Measurements from ENCODE around the gene FABP3. TPM values are rescaled to one million over a fixed set of nuclear protein-coding genes. Genes with fewer than 3 reads are reported as not detected.
"Not testable (repeated sequence)": the region's sequence is repeated elsewhere in the genome, so short reads cannot be mapped to it uniquely, and the experiment has no call there.

The FABP3 gene
- total and polyA plus RNA-seq, 10 of the 15 experiments (the other 5 are each of a cell fraction or from before 2014, with no cell fraction given) = 0.36 to 1.2 (median 0.67) TPM; not detected in 2

GRCh38 chr1:31386576-31387243 lies 13.8 kb upstream of the FABP3 start:
- SMC1A ChIA-PET (ENCODE audit: uncharacterized antibody, unreplicated experiment); POLR2A ChIA-PET; CTCF ChIA-PET; RAD21 ChIA-PET (ENCODE audit: unreplicated experiment); H3K27ac ChIP-seq (ENCODE audit: control insufficient read depth, insufficient read depth); H3K27me3 ChIP-seq (replicated peaks in 1 of 2; ENCODE audit: control insufficient read depth in 2 of 2, insufficient read depth in 2 of 2, low read length in 1 of 2); H4K20me1 ChIP-seq (ENCODE audit: control insufficient read depth, insufficient read depth); H3K36me3 ChIP-seq (ENCODE audit: control insufficient read depth in 2 of 2, insufficient read depth in 2 of 2, low read length in 1 of 2); H3K9ac ChIP-seq (ENCODE audit: control insufficient read depth, insufficient read depth, low read length); in situ Hi-C loops (cut with MboI); H3K79me2 ChIP-seq (ENCODE audit: control insufficient read depth, insufficient read depth, low read length); H3K4me2 ChIP-seq (ENCODE audit: control insufficient read depth, insufficient read depth); BruUV-seq (replicated peaks); DNase-seq (ENCODE audit: low read depth, low spot score); FAIRE-seq; H3K9me3 ChIP-seq (replicated peaks; ENCODE audit: control insufficient read depth, insufficient read depth, low read length); H2AFZ ChIP-seq (ENCODE audit: control insufficient read depth, low read depth, low read length); H3K4me3 ChIP-seq; intact Hi-C loops (cut with micrococcal nuclease; ENCODE audit: unreplicated experiment); H3K4me1 ChIP-seq (ENCODE audit: control insufficient read depth, insufficient read depth, low read length); ATAC-seq: not testable (repeated sequence)
- 8% methylated on average over 8 of the region's 8 CpGs for WGBS (ENCODE audit: insufficient coverage, insufficient replicate concordance, low lambda C conversion rate, missing lambda C conversion rate)

- no TSS peak for BruUV-seq (replicated peaks)
- no peak for TF ChIP-seq TBL1XR1 (IDR thresholded peaks at IDR 0.05; ENCODE audit: low read depth, low read length)
- no peak for TF ChIP-seq SMAD1 (IDR thresholded peaks at IDR 0.05; ENCODE audit: low read depth, partially characterized antibody)
- TF ChIP-seq SUPT20H (IDR thresholded peaks at IDR 0.05; ENCODE audit: borderline replicate concordance, control insufficient read depth, low read depth, low read length) = no peak
- TF ChIP-seq PBX3 (IDR thresholded peaks at IDR 0.05; ENCODE audit: insufficient replicate concordance, low read depth, low read length) = no peak
- TF ChIP-seq TCF7 (IDR thresholded peaks at IDR 0.05; ENCODE audit: borderline replicate concordance) = no peak
- in situ Hi-C loops (cut with MboI) (no loop called here), intact Hi-C loops (cut with micrococcal nuclease; ENCODE audit: unreplicated experiment) (no loop called here)
- DNase-seq (ENCODE audit: low read depth, low spot score) = no peak
- Histone ChIP-seq H3K9me3 (replicated peaks; ENCODE audit: control insufficient read depth, insufficient read depth, low read length) (no peaks in the 10 kb centered on the region), H3K36me3 (ENCODE audit: control insufficient read depth in 2 of 2, insufficient read depth in 2 of 2, low read length in 1 of 2) (no peaks in the 10 kb centered on the region), H3K9ac (ENCODE audit: control insufficient read depth, insufficient read depth, low read length) (no peak overlapping the region), H3K27ac (ENCODE audit: control insufficient read depth, insufficient read depth) (no peak overlapping the region), H4K20me1 (ENCODE audit: control insufficient read depth, insufficient read depth) (no peaks in the 10 kb centered on the region), H2AFZ (ENCODE audit: control insufficient read depth, low read depth, low read length) (no peak overlapping the region), H3K79me2 (ENCODE audit: control insufficient read depth, insufficient read depth, low read length) (no peaks in the 10 kb centered on the region), H3K4me1 (ENCODE audit: control insufficient read depth, insufficient read depth, low read length) (no peaks in the 10 kb centered on the region), H3K27me3 (replicated peaks in 1 of 2; ENCODE audit: control insufficient read depth in 2 of 2, insufficient read depth in 2 of 2, low read length in 1 of 2) (no peaks in the 10 kb centered on the region), H3K4me2 (ENCODE audit: control insufficient read depth, insufficient read depth) (no peak overlapping the region), H3K4me3 (no peak overlapping the region)
- SMC1A ChIA-PET (ENCODE audit: uncharacterized antibody, unreplicated experiment) = interaction anchor here (1.3 to 1.5 kb wide), 2 partner anchors 13 to 120 kb away, joined by 3 read pairs; no protein-coding TSS in a partner anchor
- CTCF ChIA-PET = interaction anchor here (0.8 to 2.6 kb wide), 2 partner anchors 10 to 11 kb away, joined by 3 to 15 read pairs; no protein-coding TSS in a partner anchor
- no peak for ATAC-seq
- RAD21 ChIA-PET (ENCODE audit: unreplicated experiment) = interaction anchor here (0.9 to 1.7 kb wide), 3 partner anchors 10 to 165 kb away, joined by 3 to 6 read pairs (median 3); partner anchors contain the start of gene FABP3
- POLR2A ChIA-PET = interaction anchor here (0.7 kb wide), 1 partner anchor 220 kb away, joined by 5 read pairs; no protein-coding TSS in a partner anchor
- FAIRE-seq = no peak
- WGBS (ENCODE audit: insufficient coverage, insufficient replicate concordance, low lambda C conversion rate, missing lambda C conversion rate) = 0% methylated on average over 1 of the region's 1 CpG
Observed at GRCh38 chr1:31383967-31384366, 11.1 kb upstream of the FABP3 start.

All from GM12878 (cell line).